Measurements from ENCODE around the gene NTN3. TPM values are rescaled to one million over a fixed set of nuclear protein-coding genes. Genes with fewer than 3 reads are reported as not detected.

The NTN3 gene
- total RNA-seq, 2 experiments from 2014 or later, result not detected

DNA sequence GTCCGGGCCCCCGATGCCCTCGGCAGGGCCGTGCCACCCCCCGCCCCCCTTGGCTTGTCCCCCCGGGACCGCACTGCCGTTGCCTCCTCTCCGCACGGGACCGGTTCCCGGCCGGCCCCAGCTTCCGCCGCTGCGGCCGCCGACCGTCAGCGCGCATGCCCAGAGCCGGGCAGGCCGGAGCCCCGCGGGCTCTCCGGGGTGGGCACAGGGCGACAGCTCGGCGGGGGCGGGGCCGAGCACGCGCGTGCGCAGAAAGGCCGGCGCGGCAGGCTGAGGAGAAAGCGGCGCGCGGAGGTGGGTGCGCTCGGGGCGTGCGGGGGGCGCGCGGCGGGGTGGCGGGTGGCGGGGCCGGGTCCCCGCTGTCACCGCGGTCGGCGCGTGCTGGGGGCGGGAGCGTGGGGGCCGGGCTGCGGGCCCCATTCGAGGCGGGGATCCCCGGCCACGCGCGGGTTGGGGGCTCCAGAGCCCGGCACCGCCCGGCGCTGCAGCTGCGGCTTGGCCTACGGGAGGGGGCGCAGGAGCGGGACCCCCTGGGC, 3.8 kb downstream of the NTN3 start, which contains the start of gene TBC1D24:
TBC1D24 (plus strand) TSS at position 251 of the 536 bp plus-strand sequence. CDS start 21,022 bp downstream, outside the sequence.
- Mint-ChIP-seq H3K4me3 (peak within 1 kb of the TSS; percentile 84), H3K27me3 (peaks cover 16% of the 10 kb centered on the region), H3K9me3 (no peaks in the 10 kb centered on the region), H3K36me3 (ENCODE audit: low read depth) (no peaks in the 10 kb centered on the region), H3K27ac (no peak within 1 kb of the TSS), H3K4me1 (ENCODE audit: low read depth) (peaks cover 13% of the 10 kb centered on the region)
- Histone ChIP-seq H3K9me3 (ENCODE audit: control insufficient read depth in 1 of 2, insufficient read depth in 1 of 2, low read length in 2 of 2) (peaks cover 0 to 11% of the 10 kb centered on the region in 2 experiments), H3K27me3 (ENCODE audit: control insufficient read depth in 1 of 2, insufficient read depth in 2 of 2, low read length in 2 of 2) (peaks cover 26 to 34% of the 10 kb centered on the region in 2 experiments), H3K36me3 (ENCODE audit: insufficient read depth, low read length) (no peaks in the 10 kb centered on the region), H3K27ac (ENCODE audit: low read depth in 1 of 2, low read length in 2 of 2) (no peak within 1 kb of the TSS), H3K4me3 (ENCODE audit: low read length) (peak within 1 kb of the TSS; percentile 60), H3K4me1 (ENCODE audit: insufficient read depth, low read length) (peaks cover 37% of the 10 kb centered on the region)
- POLR2A ChIA-PET, result interaction anchor here (0.8 to 1.6 kb wide), 7 partner anchors 13 to 134 kb away, joined by 3 to 9 read pairs (median 4); partner anchors contain the start of genes ABCA3, AMDHD2, CCNF and TEDC2
- CTCF ChIA-PET, result interaction anchor here (0.7 to 1.4 kb wide), 2 partner anchors 12 to 26 kb away, joined by 3 to 5 read pairs; no protein-coding TSS in a partner anchor
- intact Hi-C loops (cut with DNase I, micrococcal nuclease), result loop anchor here in 1 of 2 experiments (2.0 to 5.0 kb wide), 2 partner anchors 43 to 56 kb away; partner anchors contain the start of gene CEMP1
- peak; percentile 50 to 87 (median 70) for DNase-seq
- peak; percentile 48 for ATAC-seq (ENCODE audit: poor library complexity)
- TF ChIP-seq, protein P1, sequence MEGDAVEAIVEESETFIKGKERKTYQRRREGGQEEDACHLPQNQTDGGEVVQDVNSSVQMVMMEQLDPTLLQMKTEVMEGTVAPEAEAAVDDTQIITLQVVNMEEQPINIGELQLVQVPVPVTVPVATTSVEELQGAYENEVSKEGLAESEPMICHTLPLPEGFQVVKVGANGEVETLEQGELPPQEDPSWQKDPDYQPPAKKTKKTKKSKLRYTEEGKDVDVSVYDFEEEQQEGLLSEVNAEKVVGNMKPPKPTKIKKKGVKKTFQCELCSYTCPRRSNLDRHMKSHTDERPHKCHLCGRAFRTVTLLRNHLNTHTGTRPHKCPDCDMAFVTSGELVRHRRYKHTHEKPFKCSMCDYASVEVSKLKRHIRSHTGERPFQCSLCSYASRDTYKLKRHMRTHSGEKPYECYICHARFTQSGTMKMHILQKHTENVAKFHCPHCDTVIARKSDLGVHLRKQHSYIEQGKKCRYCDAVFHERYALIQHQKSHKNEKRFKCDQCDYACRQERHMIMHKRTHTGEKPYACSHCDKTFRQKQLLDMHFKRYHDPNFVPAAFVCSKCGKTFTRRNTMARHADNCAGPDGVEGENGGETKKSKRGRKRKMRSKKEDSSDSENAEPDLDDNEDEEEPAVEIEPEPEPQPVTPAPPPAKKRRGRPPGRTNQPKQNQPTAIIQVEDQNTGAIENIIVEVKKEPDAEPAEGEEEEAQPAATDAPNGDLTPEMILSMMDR (IDR thresholded peaks at IDR 0.05), result no peak

DNA sequence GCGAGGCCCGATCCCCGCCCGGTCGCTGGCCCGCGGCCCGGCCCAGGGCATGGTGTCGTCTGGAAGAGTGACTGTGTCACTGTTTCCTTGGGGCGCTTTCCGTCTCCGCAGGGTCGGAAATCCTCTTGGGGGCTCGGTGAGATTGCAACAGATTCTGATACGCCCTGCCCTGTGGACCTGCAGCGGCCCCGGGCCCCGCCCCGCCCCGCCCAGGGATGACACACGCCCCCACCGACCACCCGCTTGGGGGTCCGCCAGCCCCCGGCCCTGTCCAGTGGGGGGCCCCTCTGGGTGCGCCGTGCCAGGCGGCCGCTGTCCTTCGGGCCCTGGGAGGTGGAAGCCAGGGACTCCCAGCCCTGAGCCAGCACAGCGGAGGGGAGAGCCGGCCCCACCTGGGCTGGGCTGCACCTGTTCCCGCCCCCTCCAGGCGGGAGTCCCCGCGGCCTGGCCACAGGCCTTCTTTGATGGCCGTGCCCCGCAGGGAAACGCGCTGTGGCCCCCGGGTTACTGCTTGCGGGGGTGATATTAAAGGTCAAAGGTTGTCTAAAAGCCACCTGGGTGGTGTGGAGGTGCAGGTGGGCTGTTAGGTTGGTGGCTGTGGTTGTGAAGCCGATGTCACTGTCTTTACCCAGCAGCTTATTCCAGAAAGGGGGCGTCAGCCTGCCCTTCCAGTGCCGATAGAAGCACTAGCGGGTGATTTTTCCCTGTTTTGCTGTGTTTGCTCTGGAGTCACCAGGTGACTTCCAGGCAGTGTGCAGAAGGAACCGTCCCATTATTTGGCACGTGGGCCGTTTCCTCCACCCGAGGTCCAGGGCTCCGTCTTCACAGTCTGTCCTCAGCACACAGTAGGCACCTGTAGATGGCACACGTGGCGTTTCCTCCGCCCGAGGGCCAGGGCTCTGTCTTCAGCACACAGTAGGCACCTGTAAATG, 4.6 kb downstream of the NTN3 start:
- Mint-ChIP-seq H3K27me3 (peaks cover 9% of the 10 kb centered on the region), H3K4me1 (ENCODE audit: low read depth) (peaks cover 13% of the 10 kb centered on the region), H3K9me3 (no peaks in the 10 kb centered on the region), H3K36me3 (ENCODE audit: low read depth) (no peaks in the 10 kb centered on the region), H3K4me3 (peak overlapping the region; percentile 84), H3K27ac (no peak overlapping the region)
- CTCF ChIA-PET, result interaction anchor here (1.4 kb wide), 1 partner anchor 25 kb away, joined by 5 read pairs; no protein-coding TSS in a partner anchor
- H3K9me3 ChIP-seq (ENCODE audit: control insufficient read depth in 1 of 2, insufficient read depth in 1 of 2, low read length in 2 of 2), result peaks cover 0 to 11% of the 10 kb centered on the region in 2 experiments
- peaks cover 19 to 26% of the 10 kb centered on the region in 2 experiments for H3K27me3 ChIP-seq (ENCODE audit: control insufficient read depth in 1 of 2, insufficient read depth in 2 of 2, low read length in 2 of 2)
- ATAC-seq (ENCODE audit: poor library complexity) (peak; percentile 27), DNase-seq (peak in 7 of 14 experiments; percentile 12 to 59 (median 39))
- POLR2A ChIA-PET, result interaction anchor here (0.9 to 1.6 kb wide), 4 partner anchors 12 to 47 kb away, joined by 3 to 9 read pairs (median 4); partner anchors contain the start of genes AMDHD2, CCNF and TEDC2
- peaks cover 37% of the 10 kb centered on the region for H3K4me1 ChIP-seq (ENCODE audit: insufficient read depth, low read length)
- H3K4me3 ChIP-seq (ENCODE audit: low read length), result peak overlapping the region; percentile 34
- H3K36me3 ChIP-seq (ENCODE audit: insufficient read depth, low read length), result no peaks in the 10 kb centered on the region
- TF ChIP-seq, protein P1 (IDR thresholded peaks at IDR 0.05), result no peak
- H3K27ac ChIP-seq (ENCODE audit: low read depth in 1 of 2, low read length in 2 of 2), result no peak overlapping the region
- intact Hi-C loops (cut with DNase I, micrococcal nuclease), result loop anchor here in 1 of 2 experiments (2.0 kb wide), 1 partner anchor 55 kb away; the partner anchor contains the start of gene CEMP1

DNA sequence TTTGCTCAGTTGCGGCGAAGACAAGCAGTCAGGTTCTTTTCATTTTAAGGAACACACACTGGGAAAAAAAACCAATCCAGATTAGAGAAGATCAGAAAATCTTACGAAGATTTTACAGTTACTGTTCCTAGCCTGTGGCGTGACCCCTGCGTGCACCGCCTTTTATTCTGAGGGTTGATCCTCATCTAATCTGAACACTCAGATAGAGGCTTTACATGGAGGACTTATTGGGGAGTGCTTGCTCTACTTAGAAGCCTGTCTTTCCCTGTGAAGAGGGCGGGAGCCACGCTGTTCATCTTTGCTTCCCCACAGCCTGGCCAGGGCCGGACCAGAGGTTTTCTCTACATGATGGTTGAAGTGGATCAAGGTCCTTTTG, 5.2 kb downstream of the NTN3 start:
- H3K36me3 Mint-ChIP-seq (ENCODE audit: low read depth), result no peaks in the 10 kb centered on the region

More for the DNA sequence above, 5.2 kb downstream of the NTN3 start:
- ChIA-PET CTCF (no interaction called here), POLR2A (no interaction called here)
- H3K4me1 ChIP-seq (ENCODE audit: insufficient read depth, low read length), result peaks cover 37% of the 10 kb centered on the region
- DNase-seq (no peak), ATAC-seq (ENCODE audit: poor library complexity) (no peak)
- H3K27ac ChIP-seq (ENCODE audit: low read depth in 1 of 2, low read length in 2 of 2), result no peak overlapping the region
- Mint-ChIP-seq H3K27ac (no peak overlapping the region), H3K4me1 (ENCODE audit: low read depth) (peaks cover 13% of the 10 kb centered on the region), H3K27me3 (peaks cover 8% of the 10 kb centered on the region), H3K9me3 (no peaks in the 10 kb centered on the region), H3K4me3 (peak overlapping the region; percentile 84)
- intact Hi-C loops (cut with DNase I, micrococcal nuclease), result no loop called here
- no peak overlapping the region for H3K4me3 ChIP-seq (ENCODE audit: low read length)
- H3K36me3 ChIP-seq (ENCODE audit: insufficient read depth, low read length), result no peaks in the 10 kb centered on the region
- H3K27me3 ChIP-seq (ENCODE audit: control insufficient read depth in 1 of 2, insufficient read depth in 2 of 2, low read length in 2 of 2), result peaks cover 16 to 22% of the 10 kb centered on the region in 2 experiments
- H3K9me3 ChIP-seq (ENCODE audit: control insufficient read depth in 1 of 2, insufficient read depth in 1 of 2, low read length in 2 of 2), result peaks cover 0 to 11% of the 10 kb centered on the region in 2 experiments
- TF ChIP-seq, protein P1 (IDR thresholded peaks at IDR 0.05), result no peak

Data from CD4-positive, alpha-beta T cell (primary cell).